Fibroblast of lung (primary cell): Measurements from ENCODE around the gene PTPRH.

Experiments used
- CTCF ChIP-seq, 2 donors: IDR thresholded peaks in 1 of 2; conservative IDR thresholded peaks in 1 of 2; 1 replicate in 1 of 2; 2 replicates in 1 of 2; pipeline ENCODE4 v1.5.1; 2011 to 2012; ENCODE audit warnings: low read length in 2 of 2, control low read depth in 1 of 2, inconsistent platforms in 1 of 2, low read depth in 1 of 2, mild to moderate bottlenecking in 1 of 2
- EZH2 ChIP-seq: IDR thresholded peaks from 2 replicates; pipeline ENCODE4 v1.5.1; 2012; ENCODE audit warnings: low read length, control low read depth, mild to moderate bottlenecking; ENCODE audit errors: missing control alignments

DNA sequence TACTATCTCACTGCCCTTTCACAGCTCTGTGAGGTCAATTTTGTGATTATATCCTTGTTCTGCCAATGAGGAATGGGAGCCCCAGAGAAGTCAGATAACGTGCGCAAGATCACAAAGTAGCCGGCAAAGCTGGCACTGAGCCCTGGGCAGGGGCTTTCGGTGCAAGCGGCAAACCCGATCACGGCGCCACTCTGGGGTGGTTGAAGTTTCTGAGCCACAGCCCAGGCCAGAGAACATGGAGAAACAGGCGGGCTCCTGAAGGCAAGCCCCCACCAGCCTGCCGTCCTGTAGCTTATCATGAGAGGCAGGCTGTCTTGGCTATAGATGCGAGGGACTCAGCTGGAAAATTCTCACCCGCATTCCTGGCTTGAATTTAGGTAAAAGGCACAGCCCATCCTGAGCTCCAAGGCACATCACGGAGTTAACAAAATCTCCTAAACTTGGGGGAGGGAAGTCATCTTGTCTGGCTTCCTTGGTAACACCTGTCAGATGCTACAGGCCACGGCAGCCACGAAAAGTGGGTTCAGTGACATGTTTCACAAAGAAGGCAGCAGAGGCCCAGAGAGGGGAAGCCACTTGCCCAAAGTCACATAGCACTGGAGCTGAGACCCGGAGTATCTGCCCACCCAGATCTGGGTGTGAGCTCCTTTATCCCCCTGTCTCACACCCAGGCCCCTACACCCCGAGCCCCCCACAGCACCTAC is 72.8 kb downstream of the PTPRH start:
- no peak for TF ChIP-seq CTCF (conservative IDR thresholded peaks at IDR 0.05 in 1 of 2, IDR thresholded peaks at IDR 0.05 in 1 of 2; ENCODE audit: low read depth in 1 of 2, low read length in 2 of 2)
- TF ChIP-seq EZH2 = no peak
